Tracheal epithelial cell (primary cell): ENCODE results near the gene PCBD2. TPM values are rescaled to one million over a fixed set of nuclear protein-coding genes. Genes with fewer than 3 reads are reported as not detected.

Experiments
- total RNA-seq: library from RNA; depleted of rRNA; stranded (reverse); fragments of >200 nt; gene quantifications from 2 replicates; pipeline ENCODE4 v1.2.1, GENCODE V29; 2014

Gene PCBD2
- total RNA-seq = 2.4 and 6.4 TPM in 2 replicates

DNA sequence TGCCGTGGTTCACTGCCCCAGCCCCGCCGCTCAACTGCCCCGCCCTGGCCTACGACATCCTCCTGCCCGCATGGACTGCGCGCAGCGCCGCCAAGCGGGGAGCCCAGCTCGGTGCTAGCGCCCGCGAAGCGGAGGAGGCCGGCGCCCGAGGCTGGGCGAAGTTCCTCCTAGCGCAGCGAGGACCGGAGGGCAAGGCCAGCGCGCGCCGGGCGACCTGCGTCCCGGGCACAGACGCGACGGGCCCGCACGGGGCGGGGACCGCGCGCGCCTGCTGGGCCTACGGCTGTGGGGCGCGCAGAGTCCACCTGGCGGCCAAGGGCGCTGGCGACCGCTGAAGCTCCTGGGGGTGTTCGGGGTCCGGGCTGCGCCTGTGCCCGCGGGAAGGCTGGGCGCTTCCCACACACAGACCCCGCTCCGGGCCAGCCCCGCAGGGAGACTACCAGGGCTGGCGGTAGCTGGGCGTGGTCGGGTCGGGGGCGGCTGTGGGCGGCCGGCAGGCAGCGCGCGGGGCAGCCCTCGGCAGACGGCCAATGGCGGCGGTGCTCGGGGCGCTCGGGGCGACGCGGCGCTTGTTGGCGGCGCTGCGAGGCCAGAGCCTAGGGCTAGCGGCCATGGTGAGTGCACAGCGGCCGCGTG lies at the start of gene PCBD2:
Gene PCBD2 (plus strand): TSS at position 522 of the 636 bp plus-strand sequence. CDS start 9 bp downstream, at position 531.

DNA sequence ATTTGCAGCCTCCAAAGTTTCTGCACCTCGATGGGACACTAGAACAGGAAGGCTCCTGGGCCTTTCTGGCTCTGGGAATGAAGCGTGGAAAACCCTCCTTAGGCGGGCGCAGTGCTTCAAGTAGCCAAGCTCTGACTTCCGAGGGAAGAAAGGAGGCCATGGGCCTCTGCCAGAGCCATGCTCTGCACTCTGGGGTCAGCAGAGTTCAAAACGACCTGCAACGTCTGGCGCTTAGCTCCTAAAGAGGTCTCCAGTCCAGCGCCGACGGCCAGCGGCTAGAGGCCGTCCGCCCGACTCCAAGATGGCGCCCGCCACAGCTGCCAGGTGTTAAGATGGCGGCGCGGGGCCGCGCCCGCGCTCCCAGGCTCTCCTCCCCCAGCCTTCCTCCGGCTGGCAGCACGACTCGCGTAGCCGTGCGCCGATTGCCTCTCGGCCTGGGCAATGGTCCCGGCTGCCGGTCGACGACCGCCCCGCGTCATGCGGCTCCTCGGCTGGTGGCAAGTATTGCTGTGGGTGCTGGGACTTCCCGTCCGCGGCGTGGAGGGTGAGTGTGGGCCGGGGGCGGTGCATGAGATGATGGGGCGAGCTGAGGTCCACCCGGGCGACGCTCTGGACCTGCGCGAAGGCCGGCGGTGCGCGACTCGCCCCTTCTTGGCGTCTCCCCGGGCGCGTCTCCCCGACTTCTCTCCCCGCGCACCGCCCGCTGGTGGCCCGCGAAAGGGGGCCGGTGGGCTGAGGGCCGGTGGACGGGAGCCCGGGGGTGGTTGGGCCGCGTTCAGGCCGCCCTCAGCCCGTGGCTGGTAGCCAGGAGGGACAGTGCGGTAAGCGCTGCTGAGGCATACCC lies 30.7 kb upstream of the PCBD2 start, which contains the start of gene TXNDC15:
Gene TXNDC15 (plus strand): TSS at position 385 of the 844 bp plus-strand sequence. CDS start 57 bp downstream, at position 442.

DNA sequence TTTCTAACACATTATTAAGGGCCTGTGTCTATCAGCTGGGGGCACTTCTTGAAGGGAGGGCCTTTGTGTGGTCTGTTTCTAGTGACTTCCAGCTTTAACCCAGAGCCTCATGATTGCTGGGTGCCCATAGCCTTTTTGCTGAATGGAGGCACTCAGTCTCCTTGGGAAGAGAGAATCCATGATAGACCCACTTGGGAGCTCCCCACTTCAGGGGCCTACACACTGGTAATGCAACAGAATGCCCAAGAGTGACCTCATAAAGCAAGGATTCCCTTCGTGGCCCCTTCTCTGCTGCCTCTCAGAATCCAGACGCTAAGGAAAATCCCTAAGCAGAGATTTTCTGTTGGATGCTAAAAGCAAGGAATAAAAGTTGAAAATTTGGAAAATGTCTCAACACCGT lies 62.7 kb downstream of the PCBD2 start, which contains the start of gene CATSPER3:
Gene CATSPER3 (plus strand): TSS at position 301 of the 400 bp plus-strand sequence. CDS start 85 bp downstream, at position 386.

Other genes starting within 250 kb of the PCBD2 start
- 26.0 and 30.5 TPM in 2 replicates for gene CAMLG, start 166.6 kb upstream of the PCBD2 start, total RNA-seq
- 8.7 and 11.1 TPM in 2 replicates for gene DDX46, start 146.4 kb upstream of the PCBD2 start, total RNA-seq
- 27.2 and 30.9 TPM in 2 replicates for gene C5orf24, start 59.2 kb upstream of the PCBD2 start, total RNA-seq
- 29.2 and 54.5 TPM in 2 replicates for gene TXNDC15, start 30.8 kb upstream of the PCBD2 start, total RNA-seq
- under 0.01 TPM in 1 of 2 replicates, not detected in the other for gene CATSPER3, start 62.8 kb downstream of the PCBD2 start, total RNA-seq
- gene PITX1, start 129.1 kb downstream of the PCBD2 start, total RNA-seq = 43.9 and 87.6 TPM in 2 replicates